Cardiac fibroblast (primary cell): ENCODE results near the gene CCNA2.

Experiments used
- DNase-seq, 2 donors: peaks; one replicate each; pipeline versions ENCODE4 v3.0.0 to v3.0.0-alpha.2; 2010; ENCODE audit warnings: low read depth in 2 of 2
- H3K4me3 ChIP-seq, 2 donors: replicated peaks in 1 of 2; 1 replicate in 1 of 2; 2 replicates in 1 of 2; pipeline ENCODE4 v1.5.1; 2011; ENCODE audit warnings: low read depth in 2 of 2, low read length in 2 of 2, mild to moderate bottlenecking in 2 of 2, moderate library complexity in 1 of 2
- TF ChIP-seq, protein P1 (sequence below): IDR thresholded peaks from one replicate; pipeline ENCODE4 v1.5.1; 2011; ENCODE audit warnings: low read depth, mild to moderate bottlenecking, low read length, inconsistent platforms

Gene CCNA2

GRCh38 chr4:121771869-121772268 is 51.8 kb downstream of the CCNA2 start:
- TF ChIP-seq, protein P1, sequence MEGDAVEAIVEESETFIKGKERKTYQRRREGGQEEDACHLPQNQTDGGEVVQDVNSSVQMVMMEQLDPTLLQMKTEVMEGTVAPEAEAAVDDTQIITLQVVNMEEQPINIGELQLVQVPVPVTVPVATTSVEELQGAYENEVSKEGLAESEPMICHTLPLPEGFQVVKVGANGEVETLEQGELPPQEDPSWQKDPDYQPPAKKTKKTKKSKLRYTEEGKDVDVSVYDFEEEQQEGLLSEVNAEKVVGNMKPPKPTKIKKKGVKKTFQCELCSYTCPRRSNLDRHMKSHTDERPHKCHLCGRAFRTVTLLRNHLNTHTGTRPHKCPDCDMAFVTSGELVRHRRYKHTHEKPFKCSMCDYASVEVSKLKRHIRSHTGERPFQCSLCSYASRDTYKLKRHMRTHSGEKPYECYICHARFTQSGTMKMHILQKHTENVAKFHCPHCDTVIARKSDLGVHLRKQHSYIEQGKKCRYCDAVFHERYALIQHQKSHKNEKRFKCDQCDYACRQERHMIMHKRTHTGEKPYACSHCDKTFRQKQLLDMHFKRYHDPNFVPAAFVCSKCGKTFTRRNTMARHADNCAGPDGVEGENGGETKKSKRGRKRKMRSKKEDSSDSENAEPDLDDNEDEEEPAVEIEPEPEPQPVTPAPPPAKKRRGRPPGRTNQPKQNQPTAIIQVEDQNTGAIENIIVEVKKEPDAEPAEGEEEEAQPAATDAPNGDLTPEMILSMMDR, result no peak
- no peak for DNase-seq
- no peak overlapping the region for H3K4me3 ChIP-seq

DNA sequence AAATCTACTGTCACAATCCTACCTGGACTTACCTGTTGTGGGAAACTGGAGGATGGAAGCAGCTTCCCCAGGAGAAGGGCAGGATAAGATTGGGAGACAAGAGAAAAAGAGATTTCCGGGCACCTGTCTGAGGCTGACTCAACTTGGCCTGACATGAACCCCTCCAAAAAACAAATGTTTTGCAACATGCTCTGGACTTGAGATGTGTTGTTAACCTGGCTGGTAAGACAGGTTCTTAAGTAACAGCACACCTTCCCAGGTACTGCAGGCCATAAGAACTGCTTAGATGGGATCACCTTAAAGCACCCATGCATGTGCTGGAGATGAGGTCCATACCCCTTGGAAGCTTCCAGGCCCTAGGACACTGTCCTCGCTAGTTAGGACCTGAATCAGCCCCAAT is 54.3 kb downstream of the CCNA2 start:
- TF ChIP-seq, protein P1, result no peak
- H3K4me3 ChIP-seq, result no peak overlapping the region
- DNase-seq, result no peak

GRCh38 chr4:121767166-121767565 is 56.5 kb downstream of the CCNA2 start:
- no peak overlapping the region for H3K4me3 ChIP-seq
- no peak for DNase-seq
- TF ChIP-seq, protein P1, result no peak
